PFSK-1 (cell line): ENCODE results near the gene XXYLT1.

ENCODE experiments used
- FOXP2 ChIP-seq: optimal IDR thresholded peaks from 2 replicates; pipeline ENCODE3; 2011; ENCODE audit warnings: borderline replicate concordance, control low read depth, inconsistent platforms; ENCODE audit not compliant: insufficient read depth; ENCODE audit errors: extremely low read length, extremely low read depth
- POLR2AphosphoS5 ChIP-seq: IDR thresholded peaks from 2 replicates; pipeline ENCODE4 v1.6.1; 2012; ENCODE audit warnings: low read depth, mild to moderate bottlenecking, control low read depth, low read length, moderate library complexity
- REST ChIP-seq, 2 experiments: IDR thresholded peaks; 2 replicates each; pipeline versions ENCODE4 v1.6.1 to v1.8.0; 2011 to 2012; ENCODE audit warnings: low read depth in 2 of 2, low read length in 2 of 2, control low read depth in 1 of 2, inconsistent platforms in 1 of 2, mild to moderate bottlenecking in 1 of 2, moderate library complexity in 1 of 2; ENCODE audit not compliant: insufficient read depth in 1 of 2
- SIN3A ChIP-seq: IDR thresholded peaks from 2 replicates; pipeline ENCODE4 v1.6.1; 2012; ENCODE audit warnings: mild to moderate bottlenecking, low read length, moderate library complexity, borderline replicate concordance; ENCODE audit not compliant: insufficient read depth
- TAF1 ChIP-seq: IDR thresholded peaks from 2 replicates; pipeline ENCODE4 v1.6.1; 2012; ENCODE audit warnings: low read length, control low read depth, borderline replicate concordance; ENCODE audit not compliant: insufficient read depth

XXYLT1 gene

DNA sequence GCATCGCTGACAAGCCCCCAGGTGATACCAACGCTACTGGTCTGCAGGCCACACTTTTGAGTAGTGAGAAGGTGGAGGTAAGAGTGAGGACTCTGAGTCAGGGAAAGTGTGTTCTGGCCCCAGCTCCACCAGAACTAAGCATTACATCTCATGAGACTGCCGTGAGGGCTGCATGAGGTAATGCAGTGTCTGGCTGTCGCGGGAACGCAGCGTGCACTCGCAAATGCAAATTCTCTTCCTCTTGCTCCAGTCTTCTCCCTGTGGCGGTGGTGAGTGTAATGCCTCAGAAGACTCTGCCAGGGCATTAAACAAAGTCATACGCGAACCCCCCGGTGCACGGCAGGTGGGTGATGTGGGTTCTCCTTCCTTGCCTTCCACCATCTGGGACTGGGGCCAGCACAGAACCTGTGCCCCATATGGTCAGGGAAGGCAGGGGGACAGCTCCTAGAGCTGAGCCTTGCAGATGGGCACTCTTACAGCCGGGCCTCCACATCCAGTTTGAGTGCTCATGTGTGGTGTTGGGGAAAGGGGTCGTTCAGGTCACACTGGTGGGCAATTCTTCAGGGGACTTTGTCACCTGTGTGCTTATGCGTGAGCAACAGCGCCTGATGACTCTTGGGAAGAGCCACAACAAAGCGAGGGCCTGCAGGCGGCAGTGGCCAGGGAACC is 175.8 kb downstream of the XXYLT1 start:
- TF ChIP-seq POLR2AphosphoS5: no peak
- TF ChIP-seq REST (IDR thresholded peaks at IDR 0.05; ENCODE audit: insufficient read depth in 1 of 2, low read depth in 2 of 2, low read length in 2 of 2): no peak
- TF ChIP-seq FOXP2: no peak
- TF ChIP-seq SIN3A: no peak
- TF ChIP-seq TAF1: no peak

GRCh38 chr3:195094191-195094921 is 176.6 kb downstream of the XXYLT1 start:
- TF ChIP-seq REST (IDR thresholded peaks at IDR 0.05; ENCODE audit: insufficient read depth in 1 of 2, low read depth in 2 of 2, low read length in 2 of 2): no peak
- no peak for TF ChIP-seq TAF1
- TF ChIP-seq POLR2AphosphoS5: no peak
- no peak for TF ChIP-seq SIN3A

- TF ChIP-seq POLR2AphosphoS5 (no peak), REST (IDR thresholded peaks at IDR 0.05; ENCODE audit: insufficient read depth in 1 of 2, low read depth in 2 of 2, low read length in 2 of 2) (no peak), FOXP2 (no peak), TAF1 (no peak)
Measured at GRCh38 chr3:195093731-195094130, 177.2 kb downstream of the XXYLT1 start.

DNA sequence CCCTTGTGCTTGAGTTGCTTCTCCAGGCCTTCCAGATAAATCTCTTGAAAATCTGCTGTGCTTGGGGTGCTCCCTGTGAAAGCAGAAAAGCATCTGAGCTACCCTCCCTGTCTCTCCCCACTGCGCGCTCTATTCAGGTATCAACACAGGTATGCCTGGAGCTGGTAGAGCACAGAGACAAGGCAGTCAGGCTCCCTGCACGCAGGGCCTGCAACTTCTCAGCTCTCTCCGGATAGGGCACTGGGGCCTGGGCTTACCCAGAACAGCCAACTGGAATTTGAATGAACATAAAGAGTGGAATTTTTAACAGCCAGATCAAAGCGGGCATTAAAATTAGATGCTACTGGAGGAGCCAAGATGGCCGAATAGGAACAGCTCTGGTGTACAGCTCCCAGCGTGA is 183.6 kb downstream of the XXYLT1 start:
- no peak for TF ChIP-seq REST (IDR thresholded peaks at IDR 0.05; ENCODE audit: insufficient read depth in 1 of 2, low read depth in 2 of 2, low read length in 2 of 2)
- TF ChIP-seq TAF1: no peak
- no peak for TF ChIP-seq FOXP2
- TF ChIP-seq SIN3A: no peak
- TF ChIP-seq POLR2AphosphoS5: no peak

- no peak for TF ChIP-seq POLR2AphosphoS5
- no peak for TF ChIP-seq REST (IDR thresholded peaks at IDR 0.05; ENCODE audit: insufficient read depth in 1 of 2, low read depth in 2 of 2, low read length in 2 of 2)
- TF ChIP-seq FOXP2: no peak
Measured at GRCh38 chr3:195086885-195087284, 184.1 kb downstream of the XXYLT1 start.
